H1 (cell line): Measurements from ENCODE around the gene PCSK1N.

Experiments
- BRCA1 ChIP-seq: IDR thresholded peaks from 2 replicates; pipeline ENCODE4 v1.6.1; 2012; ENCODE audit warnings: low read depth, low read length, improper control_type of control experiment
- CTCF ChIP-seq, 3 experiments: IDR thresholded peaks; 1 replicate in 2 of 3; 2 replicates in 1 of 3; pipeline versions ENCODE4 v1.5.1 to v1.6.1; 2011; ENCODE audit warnings: low read length in 3 of 3, mild to moderate bottlenecking in 3 of 3, inconsistent platforms in 2 of 3, low read depth in 1 of 3, moderate library complexity in 1 of 3; ENCODE audit not compliant: insufficient read depth in 1 of 3; ENCODE audit errors: control extremely low read depth in 1 of 3
- EGR1 ChIP-seq: IDR thresholded peaks from 2 replicates; pipeline ENCODE4 v1.6.1; 2011; ENCODE audit warnings: low read depth, low read length, borderline replicate concordance
- EZH2 ChIP-seq: fragments of 200-600 bp; sonication (generic); IDR thresholded peaks from 2 replicates; pipeline ENCODE4 v1.7.1; 2012; ENCODE audit warnings: low read depth, mild to moderate bottlenecking, moderate library complexity, low read length, inconsistent platforms; ENCODE audit not compliant: severe bottlenecking
- JUND ChIP-seq: IDR thresholded peaks from 2 replicates; pipeline ENCODE4 v1.6.1; 2011; ENCODE audit warnings: mild to moderate bottlenecking, improper control_type of control experiment, low read length
- POLR2A ChIP-seq, 2 experiments: IDR thresholded peaks; 1 replicate in 1 of 2; 2 replicates in 1 of 2; pipeline ENCODE4 v1.6.1; 2011; ENCODE audit warnings: low read depth in 2 of 2, low read length in 2 of 2, mild to moderate bottlenecking in 2 of 2; ENCODE audit errors: control extremely low read depth in 1 of 2
- POU5F1 ChIP-seq: IDR thresholded peaks from 2 replicates; pipeline ENCODE4 v1.6.1; 2011; ENCODE audit warnings: low read depth, mild to moderate bottlenecking, low read length, moderate library complexity
- SIN3A ChIP-seq, 2 experiments: IDR thresholded peaks in 1 of 2; conservative IDR thresholded peaks in 1 of 2; 2 replicates each; pipeline ENCODE4 v1.6.1; 2011 to 2012; ENCODE audit warnings: low read length in 2 of 2, improper control_type of control experiment in 1 of 2, low read depth in 1 of 2, mild to moderate bottlenecking in 1 of 2
- TBP ChIP-seq: IDR thresholded peaks from 2 replicates; pipeline ENCODE4 v1.6.1; 2011; ENCODE audit warnings: low read depth, low read length, improper control_type of control experiment
- YY1 ChIP-seq: IDR thresholded peaks from 2 replicates; pipeline ENCODE4 v1.6.1; 2011; ENCODE audit warnings: low read depth, mild to moderate bottlenecking, low read length
- ZNF274 ChIP-seq: IDR thresholded peaks from 2 replicates; pipeline ENCODE4 v1.7.0; 2012; ENCODE audit warnings: low read length, borderline replicate concordance; ENCODE audit errors: extremely low read depth
- TF ChIP-seq, protein P1 (sequence below): IDR thresholded peaks from 2 replicates; pipeline ENCODE4 v1.6.1; 2011; ENCODE audit warnings: low read depth, mild to moderate bottlenecking, low read length; ENCODE audit not compliant: insufficient read depth

DNA sequence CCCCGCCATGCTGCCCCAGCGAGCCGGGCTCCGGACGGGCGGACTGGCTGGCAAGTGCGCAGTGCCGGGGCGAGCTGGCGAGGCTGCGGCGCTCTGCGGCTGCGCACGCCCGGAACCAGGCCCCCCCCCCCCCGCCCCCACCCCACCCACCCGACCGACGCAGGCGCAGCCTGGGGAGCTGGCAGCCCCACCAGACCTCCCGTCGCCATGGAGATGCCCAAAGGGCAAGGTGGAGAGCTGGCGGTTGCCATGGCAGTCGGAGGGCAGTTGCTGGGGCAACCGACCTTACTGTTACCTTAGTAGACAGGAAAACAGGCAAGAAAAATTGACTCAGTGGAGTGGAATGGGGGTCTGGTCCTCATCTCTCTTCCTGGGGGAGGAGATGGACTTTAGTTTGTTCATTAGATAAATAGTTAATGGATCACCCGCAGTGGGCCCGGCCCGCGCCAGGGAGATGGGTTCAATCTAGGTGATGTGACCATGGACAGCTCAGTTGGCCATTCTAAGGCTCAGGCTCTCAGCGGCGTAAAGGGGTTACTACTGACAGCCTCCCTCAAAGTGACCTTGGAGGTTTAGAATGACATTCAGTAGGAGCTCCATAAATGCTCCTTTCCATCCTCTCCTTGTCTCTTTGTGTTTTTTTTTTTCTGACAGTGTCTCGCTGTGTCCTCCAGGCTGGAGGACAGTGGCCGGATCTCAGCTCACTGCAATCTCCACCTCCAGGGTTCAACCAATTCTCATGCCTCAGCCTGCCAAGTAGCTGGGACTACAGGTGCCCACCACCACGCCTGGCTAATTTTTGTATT lies at the start of gene PCSK1N:
- TF ChIP-seq POLR2A (IDR thresholded peaks at IDR 0.05; ENCODE audit: control extremely low read depth in 1 of 2, low read depth in 2 of 2, low read length in 2 of 2) (no peak), YY1 (no peak), SIN3A (conservative IDR thresholded peaks at IDR 0.05 in 1 of 2, IDR thresholded peaks at IDR 0.05 in 1 of 2; ENCODE audit: low read depth in 1 of 2, low read length in 2 of 2) (no peak), EZH2 (no peak), CTCF (IDR thresholded peaks at IDR 0.05; ENCODE audit: control extremely low read depth in 1 of 3, insufficient read depth in 1 of 3, low read depth in 1 of 3, low read length in 3 of 3) (no peak), JUND (no peak), BRCA1 (no peak), ZNF274 (no peak), EGR1 (no peak), TBP (no peak), POU5F1 (no peak)
- TF ChIP-seq, protein P1, sequence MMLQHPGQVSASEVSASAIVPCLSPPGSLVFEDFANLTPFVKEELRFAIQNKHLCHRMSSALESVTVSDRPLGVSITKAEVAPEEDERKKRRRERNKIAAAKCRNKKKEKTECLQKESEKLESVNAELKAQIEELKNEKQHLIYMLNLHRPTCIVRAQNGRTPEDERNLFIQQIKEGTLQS: no peak
